ENCODE data around the gene NPR2.

The NPR2 gene

GRCh38 chr9:35797311-35798109, 6.1 kb downstream of the NPR2 start:
- no peaks in the 10 kb centered on the region for H4K20me1 ChIP-seq (ENCODE audit: insufficient read depth, low read length)
- no peak overlapping the region for H2AFZ ChIP-seq (ENCODE audit: low read depth, low read length)
- H3K27ac ChIP-seq (ENCODE audit: low read length) = no peak overlapping the region
- H3K9me3 ChIP-seq (ENCODE audit: insufficient read depth, low read length, severe bottlenecking) = no peaks in the 10 kb centered on the region
- no peak overlapping the region for H3K9ac ChIP-seq (ENCODE audit: low read depth, low read length)
- H3K4me3 ChIP-seq (ENCODE audit: low read depth in 1 of 2, low read length in 2 of 2) = no peak overlapping the region
- no peaks in the 10 kb centered on the region for H3K79me2 ChIP-seq (ENCODE audit: insufficient read depth, low read length)
- peaks cover 8% of the 10 kb centered on the region for H3K36me3 ChIP-seq (ENCODE audit: insufficient read depth, low read length)
- no peaks in the 10 kb centered on the region for H3K27me3 ChIP-seq (ENCODE audit: insufficient read depth, low read length, poor library complexity)
- ATAC-seq (ENCODE audit: insufficient read depth, low read depth) = no peak
- no peak for TF ChIP-seq EZH2 (IDR thresholded peaks at IDR 0.05; ENCODE audit: borderline replicate concordance, low read depth, low read length, severe bottlenecking)
- TF ChIP-seq, protein P1, sequence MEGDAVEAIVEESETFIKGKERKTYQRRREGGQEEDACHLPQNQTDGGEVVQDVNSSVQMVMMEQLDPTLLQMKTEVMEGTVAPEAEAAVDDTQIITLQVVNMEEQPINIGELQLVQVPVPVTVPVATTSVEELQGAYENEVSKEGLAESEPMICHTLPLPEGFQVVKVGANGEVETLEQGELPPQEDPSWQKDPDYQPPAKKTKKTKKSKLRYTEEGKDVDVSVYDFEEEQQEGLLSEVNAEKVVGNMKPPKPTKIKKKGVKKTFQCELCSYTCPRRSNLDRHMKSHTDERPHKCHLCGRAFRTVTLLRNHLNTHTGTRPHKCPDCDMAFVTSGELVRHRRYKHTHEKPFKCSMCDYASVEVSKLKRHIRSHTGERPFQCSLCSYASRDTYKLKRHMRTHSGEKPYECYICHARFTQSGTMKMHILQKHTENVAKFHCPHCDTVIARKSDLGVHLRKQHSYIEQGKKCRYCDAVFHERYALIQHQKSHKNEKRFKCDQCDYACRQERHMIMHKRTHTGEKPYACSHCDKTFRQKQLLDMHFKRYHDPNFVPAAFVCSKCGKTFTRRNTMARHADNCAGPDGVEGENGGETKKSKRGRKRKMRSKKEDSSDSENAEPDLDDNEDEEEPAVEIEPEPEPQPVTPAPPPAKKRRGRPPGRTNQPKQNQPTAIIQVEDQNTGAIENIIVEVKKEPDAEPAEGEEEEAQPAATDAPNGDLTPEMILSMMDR (IDR thresholded peaks at IDR 0.05; ENCODE audit: borderline replicate concordance, extremely low read depth, low read length, poor library complexity, severe bottlenecking) = no peak
- H3K4me1 ChIP-seq (ENCODE audit: insufficient read depth, low read length) = no peaks in the 10 kb centered on the region
- DNase-seq = no peak
- H3K4me2 ChIP-seq (ENCODE audit: insufficient read depth, low read length) = no peak overlapping the region

GRCh38 chr9:35798658-35799374, 7.4 kb downstream of the NPR2 start:
- Histone ChIP-seq H4K20me1 (ENCODE audit: insufficient read depth, low read length) (no peaks in the 10 kb centered on the region), H3K4me3 (ENCODE audit: low read depth in 1 of 2, low read length in 2 of 2) (no peak overlapping the region), H2AFZ (ENCODE audit: low read depth, low read length) (no peak overlapping the region), H3K36me3 (ENCODE audit: insufficient read depth, low read length) (peaks cover 11% of the 10 kb centered on the region; the same call in 1 of the 2 replicates), H3K9me3 (ENCODE audit: insufficient read depth, low read length, severe bottlenecking) (no peaks in the 10 kb centered on the region), H3K4me1 (ENCODE audit: insufficient read depth, low read length) (no peaks in the 10 kb centered on the region), H3K9ac (ENCODE audit: low read depth, low read length) (no peak overlapping the region), H3K79me2 (ENCODE audit: insufficient read depth, low read length) (no peaks in the 10 kb centered on the region), H3K27ac (ENCODE audit: low read length) (no peak overlapping the region), H3K4me2 (ENCODE audit: insufficient read depth, low read length) (no peak overlapping the region), H3K27me3 (ENCODE audit: insufficient read depth, low read length, poor library complexity) (no peaks in the 10 kb centered on the region)
- DNase-seq = no peak
- TF ChIP-seq, protein P1 (IDR thresholded peaks at IDR 0.05; ENCODE audit: borderline replicate concordance, extremely low read depth, low read length, poor library complexity, severe bottlenecking) = no peak
- no peak for TF ChIP-seq EZH2 (IDR thresholded peaks at IDR 0.05; ENCODE audit: borderline replicate concordance, low read depth, low read length, severe bottlenecking)
- no peak for ATAC-seq (ENCODE audit: insufficient read depth, low read depth)

- DNase-seq = no peak
- ATAC-seq (ENCODE audit: insufficient read depth, low read depth) = no peak
- Histone ChIP-seq H3K4me1 (ENCODE audit: insufficient read depth, low read length) (no peaks in the 10 kb centered on the region), H3K4me2 (ENCODE audit: insufficient read depth, low read length) (no peak overlapping the region), H4K20me1 (ENCODE audit: insufficient read depth, low read length) (no peaks in the 10 kb centered on the region), H3K9me3 (ENCODE audit: insufficient read depth, low read length, severe bottlenecking) (no peaks in the 10 kb centered on the region), H3K9ac (ENCODE audit: low read depth, low read length) (no peak overlapping the region), H2AFZ (ENCODE audit: low read depth, low read length) (no peak overlapping the region), H3K79me2 (ENCODE audit: insufficient read depth, low read length) (no peaks in the 10 kb centered on the region), H3K36me3 (ENCODE audit: insufficient read depth, low read length) (peaks cover 16% of the 10 kb centered on the region), H3K4me3 (ENCODE audit: low read depth in 1 of 2, low read length in 2 of 2) (no peak overlapping the region), H3K27me3 (ENCODE audit: insufficient read depth, low read length, poor library complexity) (no peaks in the 10 kb centered on the region), H3K27ac (ENCODE audit: low read length) (no peak overlapping the region)
- TF ChIP-seq, protein P1 (IDR thresholded peaks at IDR 0.05; ENCODE audit: borderline replicate concordance, extremely low read depth, low read length, poor library complexity, severe bottlenecking) = no peak
- TF ChIP-seq EZH2 (IDR thresholded peaks at IDR 0.05; ENCODE audit: borderline replicate concordance, low read depth, low read length, severe bottlenecking) = no peak
Observed at GRCh38 chr9:35800530-35800929, 9.1 kb downstream of the NPR2 start.

Data from DND-41 (cell line).